NCI-H2171 treated with DMSO at 0.1 percent for 48 hours (cell line): ENCODE data around the gene DMXL1.
A peak's percentile ranks its signal among the peaks of the same experiment; 100 is the strongest.

Source experiments
- DNase-seq: peaks from one replicate; lab custom pipeline; 2025; lab: John Stamatoyannopoulos, UW

The DMXL1 gene

GRCh38 chr5:119070828-119071560, at the start of gene DMXL1:
Gene DMXL1 (plus strand): TSS chr5:119071087. CDS start chr5:119071570, 483 bp downstream.
- peak; percentile 94 for DNase-seq

- no peak for DNase-seq
Measured at GRCh38 chr5:119021149-119021732, 49.6 kb upstream of the DMXL1 start.

- DNase-seq: peak; percentile 13
Measured at GRCh38 chr5:119022017-119022745, 48.7 kb upstream of the DMXL1 start.

- no peak for DNase-seq
Measured at GRCh38 chr5:119022773-119023172, 48.1 kb upstream of the DMXL1 start.

GRCh38 chr5:119028575-119028974, 42.3 kb upstream of the DMXL1 start:
- no peak for DNase-seq

GRCh38 chr5:119031011-119031886, 39.6 kb upstream of the DMXL1 start:
- no peak for DNase-seq

GRCh38 chr5:119031905-119032304, 39.0 kb upstream of the DMXL1 start:
- DNase-seq: no peak

GRCh38 chr5:119032656-119033055, 38.2 kb upstream of the DMXL1 start:
- no peak for DNase-seq

GRCh38 chr5:119033135-119033534, 37.8 kb upstream of the DMXL1 start:
- DNase-seq: no peak

- DNase-seq: no peak
Measured at GRCh38 chr5:119036101-119036762, 34.7 kb upstream of the DMXL1 start.

GRCh38 chr5:119037496-119038215, 33.2 kb upstream of the DMXL1 start:
- DNase-seq: no peak

- no peak for DNase-seq
Measured at GRCh38 chr5:119048246-119048645, 22.6 kb upstream of the DMXL1 start.

GRCh38 chr5:119049824-119050449, 20.9 kb upstream of the DMXL1 start:
- DNase-seq: no peak

- DNase-seq: no peak
Measured at GRCh38 chr5:119054101-119054500, 16.8 kb upstream of the DMXL1 start.

- DNase-seq: no peak
Measured at GRCh38 chr5:119055294-119055693, 15.6 kb upstream of the DMXL1 start.

- no peak for DNase-seq
Measured at GRCh38 chr5:119058979-119059529, 11.8 kb upstream of the DMXL1 start.

GRCh38 chr5:119059740-119060255, 11.1 kb upstream of the DMXL1 start:
- no peak for DNase-seq

- DNase-seq: no peak
Measured at GRCh38 chr5:119063579-119064379, 7.1 kb upstream of the DMXL1 start.

- DNase-seq: no peak
Measured at GRCh38 chr5:119067450-119067849, 3.4 kb upstream of the DMXL1 start.
